ENCODE measurements around the gene PLPP3. TPM values are rescaled to one million over a fixed set of nuclear protein-coding genes. Genes with fewer than 3 reads are reported as not detected.

PLPP3 gene
- total and polyA plus RNA-seq, 2 experiments from 2014 or later = 103 to 159 TPM

DNA sequence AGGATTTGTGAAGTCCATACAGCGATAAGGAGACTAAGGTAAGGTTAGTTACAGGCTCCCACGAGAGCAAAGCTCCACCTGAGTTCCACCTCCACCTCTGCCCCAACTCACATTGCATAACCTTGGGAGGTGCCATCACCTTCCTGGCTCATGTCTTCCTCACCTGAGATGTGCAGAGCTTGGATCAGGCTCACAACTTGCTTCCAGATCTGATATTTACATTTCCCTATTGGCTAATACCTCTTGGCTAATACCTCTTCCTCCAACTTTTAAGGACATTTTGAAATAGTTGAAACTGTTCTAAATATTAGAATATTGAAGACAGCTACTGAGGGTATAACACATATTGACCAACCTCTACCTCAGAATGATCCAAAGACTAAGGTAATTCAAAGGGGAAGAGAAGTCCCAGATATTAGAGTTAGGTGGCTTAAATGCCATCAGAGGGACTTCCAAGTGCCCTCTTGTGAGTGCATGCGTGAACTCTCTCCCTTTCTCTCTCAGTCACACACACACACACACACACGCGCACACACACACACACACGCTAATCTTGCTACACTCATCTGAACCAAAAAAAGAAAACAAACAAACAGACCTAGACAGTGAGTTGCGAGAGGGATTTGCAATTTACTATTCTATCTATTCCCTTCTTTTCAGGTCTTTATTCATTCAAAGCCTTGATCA lies 134.3 kb downstream of the PLPP3 start:
- WGBS (ENCODE audit: low lambda C conversion rate, missing lambda C conversion rate) = 86% methylated on average over 6 of the region's 7 CpGs
- H3K27ac ChIP-seq = no peak overlapping the region
- no peaks in the 10 kb centered on the region for H3K27me3 ChIP-seq

More for the DNA sequence above, 134.3 kb downstream of the PLPP3 start:
- no peak overlapping the region for H2AFZ ChIP-seq
- H3K79me2 ChIP-seq = no peaks in the 10 kb centered on the region
- no peak for DNase-seq (ENCODE audit: low spot score)
- no peak for TF ChIP-seq EZH2phosphoT487 (IDR thresholded peaks at IDR 0.05; ENCODE audit: low read depth, severe bottlenecking, unreplicated experiment)
- TF ChIP-seq, protein P1, sequence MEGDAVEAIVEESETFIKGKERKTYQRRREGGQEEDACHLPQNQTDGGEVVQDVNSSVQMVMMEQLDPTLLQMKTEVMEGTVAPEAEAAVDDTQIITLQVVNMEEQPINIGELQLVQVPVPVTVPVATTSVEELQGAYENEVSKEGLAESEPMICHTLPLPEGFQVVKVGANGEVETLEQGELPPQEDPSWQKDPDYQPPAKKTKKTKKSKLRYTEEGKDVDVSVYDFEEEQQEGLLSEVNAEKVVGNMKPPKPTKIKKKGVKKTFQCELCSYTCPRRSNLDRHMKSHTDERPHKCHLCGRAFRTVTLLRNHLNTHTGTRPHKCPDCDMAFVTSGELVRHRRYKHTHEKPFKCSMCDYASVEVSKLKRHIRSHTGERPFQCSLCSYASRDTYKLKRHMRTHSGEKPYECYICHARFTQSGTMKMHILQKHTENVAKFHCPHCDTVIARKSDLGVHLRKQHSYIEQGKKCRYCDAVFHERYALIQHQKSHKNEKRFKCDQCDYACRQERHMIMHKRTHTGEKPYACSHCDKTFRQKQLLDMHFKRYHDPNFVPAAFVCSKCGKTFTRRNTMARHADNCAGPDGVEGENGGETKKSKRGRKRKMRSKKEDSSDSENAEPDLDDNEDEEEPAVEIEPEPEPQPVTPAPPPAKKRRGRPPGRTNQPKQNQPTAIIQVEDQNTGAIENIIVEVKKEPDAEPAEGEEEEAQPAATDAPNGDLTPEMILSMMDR (IDR thresholded peaks at IDR 0.05; ENCODE audit: poor library complexity) = no peak
- TF ChIP-seq EZH2 (IDR thresholded peaks at IDR 0.05; ENCODE audit: borderline replicate concordance) = no peak
- H3K4me2 ChIP-seq = no peak overlapping the region
- H3K4me1 ChIP-seq (ENCODE audit: insufficient read depth) = peaks cover 6% of the 10 kb centered on the region
- H4K20me1 ChIP-seq (ENCODE audit: insufficient read depth, poor library complexity, severe bottlenecking) = no peaks in the 10 kb centered on the region
- no peaks in the 10 kb centered on the region for H3K36me3 ChIP-seq (replicated peaks; ENCODE audit: insufficient read depth, low read depth)
- H3K9me3 ChIP-seq (ENCODE audit: low read depth) = no peaks in the 10 kb centered on the region
- H3K9me2 ChIP-seq (replicated peaks; ENCODE audit: insufficient read depth) = no peaks in the 10 kb centered on the region
- no peak overlapping the region for H3K4me3 ChIP-seq

Small RNA genes lying within 50 kb of the gene (small RNA-seq; reads per million reads assigned to genes)
- not detected for gene AC099789.1

Other genes starting within 250 kb of the PLPP3 start
- gene PRKAA2, start 65.8 kb upstream of the PLPP3 start, total RNA-seq = 7.7 and 7.8 TPM in 2 replicates
- gene PRKAA2, start 65.8 kb upstream of the PLPP3 start, polyA plus RNA-seq = 1.2 and 1.8 TPM in 2 replicates
- gene FYB2, start 239.8 kb upstream of the PLPP3 start, total RNA-seq = 15.3 and 15.5 TPM in 2 replicates
- 18.6 and 21.0 TPM in 2 replicates for gene FYB2, start 239.8 kb upstream of the PLPP3 start, polyA plus RNA-seq